Measurements from ENCODE around the gene NANOGP8.
"Not testable (repeated sequence)": the region's sequence is repeated elsewhere in the genome, so short reads cannot be mapped to it uniquely, and the experiment has no call there.

The NANOGP8 gene, protein sequence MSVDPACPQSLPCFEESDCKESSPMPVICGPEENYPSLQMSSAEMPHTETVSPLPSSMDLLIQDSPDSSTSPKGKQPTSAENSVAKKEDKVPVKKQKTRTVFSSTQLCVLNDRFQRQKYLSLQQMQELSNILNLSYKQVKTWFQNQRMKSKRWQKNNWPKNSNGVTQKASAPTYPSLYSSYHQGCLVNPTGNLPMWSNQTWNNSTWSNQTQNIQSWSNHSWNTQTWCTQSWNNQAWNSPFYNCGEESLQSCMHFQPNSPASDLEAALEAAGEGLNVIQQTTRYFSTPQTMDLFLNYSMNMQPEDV

DNA sequence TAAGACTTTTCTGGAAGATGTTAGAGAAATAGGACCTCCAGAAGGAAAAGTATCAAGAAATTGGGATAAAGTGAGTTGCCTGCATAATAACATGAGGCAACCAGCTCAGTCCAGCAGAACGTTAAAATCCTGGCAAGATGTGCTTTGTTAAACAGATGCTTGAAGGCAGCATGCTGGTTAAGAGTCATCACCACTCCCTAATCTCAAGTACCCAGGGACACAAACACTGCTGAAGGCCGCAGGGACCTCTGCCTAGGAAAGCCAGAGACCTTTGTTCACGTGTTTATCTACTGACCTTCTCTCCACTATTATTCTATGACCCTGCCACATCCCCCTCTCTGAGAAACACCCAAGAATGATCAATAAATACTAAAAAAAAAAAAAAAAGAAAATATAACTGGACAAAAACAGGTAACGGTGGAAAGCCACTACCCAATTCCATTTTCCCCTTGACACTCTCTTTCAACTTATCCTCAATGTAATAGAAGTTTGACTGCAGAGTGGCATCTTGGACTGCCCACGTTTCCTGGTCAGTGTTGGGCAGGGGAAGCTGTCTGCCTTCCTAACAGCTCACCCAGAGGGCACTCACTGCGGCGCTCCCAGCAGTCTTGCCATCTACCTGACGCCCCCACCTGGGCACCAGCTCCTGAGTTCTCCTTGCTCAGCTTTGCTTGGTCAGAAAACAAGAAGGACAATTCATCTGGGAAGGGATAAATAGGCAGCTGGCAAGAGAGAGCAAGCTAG, at the start of gene NANOGP8:
Gene NANOGP8, minus strand, starts transcription at position 120 of the 744 bp plus-strand sequence. CDS start 185 bp downstream, outside the sequence.
- not testable (repeated sequence) for DNase-seq (ENCODE audit: low read depth in 1 of 2, low spot score in 1 of 2)

DNA sequence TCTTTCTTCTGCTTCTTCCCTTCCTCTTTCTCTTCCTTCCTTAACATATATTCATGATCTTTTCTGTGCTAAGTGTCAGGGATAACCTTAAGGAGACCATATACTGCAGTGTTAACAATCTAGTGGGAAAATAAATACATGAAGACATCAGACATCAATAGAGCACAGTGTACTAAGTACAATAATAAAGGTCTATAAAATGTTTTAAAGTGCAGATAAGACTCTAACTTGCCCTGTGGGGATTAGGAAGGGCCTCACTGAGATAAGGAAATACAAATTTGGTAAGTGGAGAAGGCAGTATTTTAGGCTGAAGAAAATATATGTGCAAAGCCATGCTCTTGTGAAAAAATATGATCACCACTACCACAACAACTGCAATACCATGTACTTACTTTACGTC, 49.2 kb upstream of the NANOGP8 start:
- DNase-seq (ENCODE audit: low read depth in 1 of 2, low spot score in 1 of 2) = no peak

DNA sequence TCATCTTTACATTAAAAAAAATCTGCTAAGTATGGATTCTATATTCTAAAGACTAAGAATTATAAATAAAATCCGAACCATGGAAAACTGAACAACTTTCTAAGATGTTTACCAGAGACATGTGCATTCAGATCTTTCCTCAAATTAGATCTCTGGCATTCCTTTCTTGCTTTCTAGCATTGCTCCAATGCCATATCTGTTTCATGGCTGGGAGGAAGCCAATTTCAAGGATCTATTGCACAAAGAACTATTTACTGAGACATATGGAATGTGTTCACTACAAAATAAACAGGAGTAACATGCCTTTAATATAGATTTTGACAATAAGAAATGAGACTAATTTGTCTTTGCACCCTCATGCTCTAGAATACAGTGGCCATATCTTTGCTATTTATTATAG, 45.1 kb upstream of the NANOGP8 start:
- no peak for DNase-seq (ENCODE audit: low read depth in 1 of 2, low spot score in 1 of 2)

DNA sequence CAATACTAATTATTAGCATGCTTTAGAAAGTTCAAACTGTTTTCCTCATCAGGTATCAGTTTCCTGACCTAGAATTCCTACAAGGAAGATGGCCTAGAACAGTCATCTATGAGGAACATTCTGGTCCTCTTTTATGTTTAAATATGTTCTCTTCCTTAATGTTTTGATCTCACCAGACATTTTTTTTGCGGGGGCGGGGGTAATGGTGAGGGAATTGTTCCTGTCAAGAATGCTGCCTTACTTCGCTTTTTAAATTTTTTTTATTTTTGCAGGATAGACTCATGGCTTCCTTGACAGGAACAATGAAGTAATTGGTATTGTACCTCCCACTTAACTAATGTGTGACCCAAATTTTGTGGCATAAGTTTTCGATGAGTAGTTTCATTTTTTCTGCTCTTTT, 44.3 kb upstream of the NANOGP8 start:
- no peak for DNase-seq (ENCODE audit: low read depth in 1 of 2, low spot score in 1 of 2)

DNA sequence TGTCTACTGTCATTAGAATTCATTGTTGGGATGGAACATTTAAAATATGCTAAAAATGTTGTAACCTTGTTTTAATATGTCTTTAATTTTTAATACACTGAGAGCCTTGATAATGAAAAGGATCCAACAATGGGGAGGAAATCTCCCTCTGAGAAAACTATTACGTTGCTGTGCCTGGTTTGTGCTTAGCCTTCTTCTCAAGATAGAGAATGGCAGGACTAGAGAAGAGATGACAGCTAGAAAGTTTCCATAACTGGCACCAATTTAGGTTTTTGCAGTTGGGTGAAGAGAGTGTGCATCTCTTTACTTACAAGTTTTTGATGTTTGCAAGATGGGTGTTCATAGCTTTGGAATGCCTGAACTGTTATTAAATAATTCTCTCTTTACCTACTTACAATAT, 42.6 kb upstream of the NANOGP8 start:
- no peak for DNase-seq (ENCODE audit: low read depth in 1 of 2, low spot score in 1 of 2)

DNA sequence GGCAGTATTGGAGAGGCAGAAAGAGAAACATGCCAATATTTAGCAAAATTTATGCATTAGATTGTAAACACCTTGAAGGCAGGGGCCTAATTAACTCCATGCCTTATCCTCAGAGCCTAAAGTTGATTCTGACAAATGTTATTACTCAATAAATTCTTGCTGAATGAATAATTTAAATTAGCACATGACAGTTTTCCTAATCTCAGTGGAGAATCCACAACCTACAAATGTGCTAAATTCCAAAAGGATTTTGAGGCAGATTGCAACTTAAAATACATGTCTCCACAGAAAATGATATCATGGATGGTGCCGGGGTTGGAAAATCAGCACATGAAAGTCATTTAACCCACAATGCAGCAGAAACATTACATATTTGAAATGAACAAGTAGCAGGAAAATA, 41.1 kb upstream of the NANOGP8 start:
- no peak for DNase-seq (ENCODE audit: low read depth in 1 of 2, low spot score in 1 of 2)

DNA sequence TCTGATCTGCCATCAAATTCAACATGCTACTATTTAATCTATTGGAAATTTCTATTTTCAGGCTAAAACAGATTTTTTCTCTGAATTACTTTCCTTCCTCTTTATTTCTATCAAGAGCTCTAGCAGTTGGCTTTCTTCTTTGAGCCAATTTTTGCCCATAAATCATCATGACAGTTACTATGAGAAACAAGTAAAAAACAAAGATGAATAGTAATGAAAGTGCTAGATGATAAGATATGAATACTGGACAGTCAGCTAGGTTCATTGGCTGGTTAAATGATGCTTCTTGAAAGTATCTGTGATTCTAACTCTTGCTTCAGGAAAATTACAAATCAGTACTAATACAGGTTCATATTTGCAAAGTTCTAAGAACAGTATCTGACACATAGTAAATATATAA, 38.6 kb upstream of the NANOGP8 start:
- no peak for DNase-seq (ENCODE audit: low read depth in 1 of 2, low spot score in 1 of 2)

DNA sequence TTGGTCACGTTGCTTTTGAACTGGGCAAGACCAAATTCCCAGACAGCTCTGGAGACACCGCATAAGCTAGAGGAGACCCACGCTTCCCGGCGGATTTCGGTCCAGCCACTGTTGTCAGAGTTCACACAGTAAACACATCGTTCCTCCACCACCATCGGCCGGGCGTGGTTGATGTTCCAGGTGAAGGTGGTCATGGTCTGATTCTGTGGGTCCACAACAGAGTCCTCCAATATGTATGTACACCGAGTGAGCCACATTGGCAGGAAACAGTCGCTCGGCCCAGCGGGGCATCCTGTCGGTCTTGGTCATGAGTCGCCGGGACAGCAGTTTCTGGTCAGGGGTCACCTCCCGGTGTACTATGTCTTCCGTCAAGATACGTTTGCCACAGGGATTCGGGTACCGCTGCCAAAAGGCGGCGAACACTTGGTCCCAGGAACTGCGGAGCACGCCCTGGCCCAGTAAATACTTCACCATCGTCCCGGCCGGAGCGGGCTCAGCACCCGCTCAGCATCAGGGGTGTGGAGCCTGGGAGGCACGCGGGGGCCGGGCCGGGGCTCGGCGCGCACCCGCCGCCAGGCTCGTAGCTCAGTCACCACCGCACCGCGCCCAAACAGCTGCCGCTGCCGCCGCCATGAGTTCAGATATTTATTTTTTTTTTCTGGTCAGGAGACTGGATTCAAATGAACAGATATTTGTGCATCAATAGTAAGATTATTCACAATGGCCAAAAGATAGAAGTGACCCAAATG, 36.7 kb upstream of the NANOGP8 start:
- no peak for DNase-seq (ENCODE audit: low read depth in 1 of 2, low spot score in 1 of 2)

DNA sequence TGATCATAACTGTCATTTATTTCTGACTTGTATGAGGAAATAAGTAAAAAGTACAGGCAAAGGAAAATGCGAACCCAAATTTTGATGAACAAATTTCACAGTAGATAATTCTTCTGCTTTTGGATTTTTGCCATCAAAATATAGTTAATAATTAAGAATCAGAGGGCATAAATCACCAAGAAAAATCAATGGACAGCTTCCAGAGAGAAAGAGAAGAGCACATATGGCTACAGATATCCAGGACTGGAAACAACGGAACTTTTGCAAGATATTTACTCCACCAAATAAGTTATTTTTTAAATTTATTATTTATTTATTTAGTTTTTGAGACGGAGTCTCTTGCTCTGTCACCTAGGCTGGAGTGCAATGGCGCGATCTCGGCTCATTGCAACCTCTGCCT, 35.1 kb upstream of the NANOGP8 start:
- no peak for DNase-seq (ENCODE audit: low read depth in 1 of 2, low spot score in 1 of 2)

DNA sequence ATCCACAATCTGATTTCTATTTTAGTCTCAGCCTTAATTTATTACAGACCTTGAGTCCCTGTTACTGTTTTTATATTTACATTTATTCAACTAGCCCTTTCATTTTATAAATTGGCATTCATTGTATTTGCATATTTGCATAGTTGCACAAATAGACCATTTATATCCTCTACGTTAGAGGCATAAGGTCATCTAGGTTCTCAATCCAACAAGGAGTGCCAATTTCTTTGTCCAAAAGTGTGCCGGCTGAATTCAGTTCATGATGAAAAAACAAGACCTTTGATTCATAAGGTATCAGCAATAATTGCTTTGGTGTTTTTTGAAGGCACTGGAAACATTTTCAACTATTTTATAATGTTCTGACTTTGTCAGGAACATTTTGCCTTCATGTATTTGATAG, 33.9 kb upstream of the NANOGP8 start:
- no peak for DNase-seq (ENCODE audit: low read depth in 1 of 2, low spot score in 1 of 2)

DNA sequence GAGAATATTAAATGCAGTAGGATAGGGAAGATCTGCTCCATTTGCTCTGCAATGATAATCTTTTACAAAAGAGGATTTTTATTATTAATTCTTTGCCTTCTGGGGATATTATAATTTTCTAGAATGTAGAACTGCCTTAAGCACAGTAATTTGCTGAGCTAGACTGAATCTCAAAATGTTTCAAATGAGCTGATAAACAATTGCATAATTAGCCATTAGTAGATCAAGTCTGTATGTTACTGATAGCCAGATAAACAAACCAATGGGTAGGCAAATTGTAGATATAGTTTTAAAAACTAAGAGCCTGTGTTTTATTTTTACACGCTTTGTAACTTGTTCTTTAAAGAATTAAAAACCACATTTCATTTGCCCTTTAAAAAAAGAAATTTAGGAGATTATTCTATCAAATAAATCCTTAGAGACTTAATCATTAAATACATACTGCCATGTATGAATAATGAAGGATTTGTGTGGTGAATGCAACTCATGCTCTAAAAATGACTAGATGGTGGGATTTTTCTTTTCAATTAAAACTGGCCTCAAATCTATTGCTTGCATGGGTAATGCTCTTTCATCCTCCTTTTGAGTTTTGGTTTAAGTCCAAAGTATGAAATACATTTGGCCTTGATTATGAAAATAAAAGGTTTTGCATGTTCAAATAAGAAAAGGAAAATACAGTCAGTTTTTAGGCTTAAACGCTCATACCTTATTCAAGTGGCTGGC, 32.6 kb upstream of the NANOGP8 start:
- DNase-seq (ENCODE audit: low read depth in 1 of 2, low spot score in 1 of 2) = no peak

DNA sequence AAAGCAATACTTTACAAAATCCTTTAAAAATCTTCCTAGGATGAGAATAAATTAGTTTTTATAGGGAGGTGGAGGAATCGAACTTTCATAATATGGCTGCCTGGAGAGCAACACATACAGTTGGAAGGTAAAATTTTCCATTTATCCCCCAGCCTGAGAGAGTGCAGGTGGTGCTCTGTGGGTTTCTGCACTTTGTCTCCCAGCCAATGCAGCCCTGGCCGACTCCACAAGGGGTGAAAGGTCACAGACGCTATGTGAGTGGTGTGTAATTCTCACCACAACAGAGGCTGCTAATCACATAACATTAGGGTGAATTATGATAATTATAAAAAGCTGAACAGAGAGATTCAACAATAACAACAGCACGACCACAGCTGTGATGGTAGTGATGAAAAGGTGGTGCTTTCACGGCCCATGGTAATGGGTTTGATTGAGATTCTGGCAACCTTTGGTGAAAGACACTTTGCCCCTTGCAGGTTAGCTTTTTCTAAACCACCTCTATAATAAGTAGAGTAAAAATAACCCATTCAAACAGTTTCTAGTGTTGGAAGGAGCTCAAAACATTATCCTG, 30.1 kb upstream of the NANOGP8 start:
- no peak for DNase-seq (ENCODE audit: low read depth in 1 of 2, low spot score in 1 of 2)

DNA sequence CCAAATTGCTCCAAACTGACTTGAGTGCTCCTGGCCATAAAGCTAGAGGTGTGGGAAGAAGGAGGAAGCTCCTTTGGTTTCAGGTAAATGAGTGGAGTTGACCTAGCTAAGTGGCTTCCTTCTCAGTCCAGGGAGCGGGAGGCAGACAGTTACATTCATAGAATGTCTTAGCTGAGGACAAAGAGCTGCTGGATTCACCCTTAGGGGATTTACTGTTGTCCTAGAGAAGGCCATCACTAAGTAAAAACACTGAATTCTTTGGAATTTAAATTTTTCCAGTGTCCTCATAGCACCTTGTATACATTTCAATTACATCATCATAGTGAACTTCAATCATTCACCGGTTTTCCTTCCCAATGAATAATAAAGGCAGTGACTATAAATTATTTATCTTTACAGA, 27.3 kb upstream of the NANOGP8 start:
- DNase-seq (ENCODE audit: low read depth in 1 of 2, low spot score in 1 of 2) = no peak

DNA sequence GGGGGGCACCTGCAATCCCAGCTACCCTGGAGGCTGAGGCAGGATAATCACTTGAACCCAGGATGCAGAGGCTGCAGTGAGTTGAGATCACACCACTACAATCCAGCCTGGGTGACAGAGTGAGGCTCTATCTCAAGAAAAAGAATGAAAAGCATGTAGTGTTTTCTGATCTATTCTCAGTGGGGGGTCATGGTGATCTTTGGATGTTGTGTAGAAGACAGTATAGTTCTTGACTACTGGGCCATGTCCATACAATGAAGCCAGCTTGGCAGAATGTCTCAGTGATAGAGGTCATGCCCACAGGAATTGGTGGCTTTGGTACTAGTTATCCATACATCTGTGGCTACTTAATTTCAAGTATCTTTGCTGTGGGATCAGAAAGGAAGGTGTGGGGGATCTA, 26.8 kb upstream of the NANOGP8 start:
- no peak for DNase-seq (ENCODE audit: low read depth in 1 of 2, low spot score in 1 of 2)

DNA sequence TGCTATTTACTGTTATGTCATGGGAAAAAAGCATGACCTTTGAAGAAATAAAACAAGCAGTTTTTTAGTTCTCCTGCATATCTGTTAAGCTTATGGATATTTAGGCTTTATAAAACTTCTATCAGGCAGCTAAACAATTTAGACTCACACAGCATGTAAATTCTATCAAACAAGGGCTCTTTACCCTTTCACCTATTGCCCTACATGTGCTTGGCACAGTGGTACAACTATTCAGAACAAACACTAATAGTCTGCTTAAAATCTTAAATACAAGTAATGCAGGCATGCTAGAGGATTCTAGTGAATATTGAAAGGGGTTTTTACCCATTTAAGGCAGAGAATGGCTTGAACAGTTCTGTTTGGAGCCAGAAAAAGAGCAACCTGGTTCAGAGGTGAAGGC, 23.4 kb upstream of the NANOGP8 start:
- no peak for DNase-seq (ENCODE audit: low read depth in 1 of 2, low spot score in 1 of 2)

DNA sequence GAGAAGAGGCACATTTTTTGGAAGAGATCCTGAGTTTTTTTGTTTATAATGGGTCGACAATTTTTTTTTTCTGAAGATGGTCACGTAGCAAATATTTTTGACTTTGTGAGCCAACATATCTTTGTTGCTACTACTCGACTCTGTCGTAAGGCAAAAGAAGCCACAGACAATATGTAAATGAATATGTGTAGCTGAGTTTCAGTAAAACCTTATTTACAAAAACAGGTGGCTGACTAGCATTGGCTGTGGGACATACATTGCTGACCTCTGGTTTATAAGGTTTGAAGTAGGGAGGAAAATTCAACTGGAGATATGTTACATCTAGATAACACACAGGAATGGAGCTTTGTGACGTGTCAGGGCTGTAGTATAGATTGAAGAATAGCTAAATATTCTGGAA, 22.5 kb upstream of the NANOGP8 start:
- DNase-seq (ENCODE audit: low read depth in 1 of 2, low spot score in 1 of 2) = no peak

DNA sequence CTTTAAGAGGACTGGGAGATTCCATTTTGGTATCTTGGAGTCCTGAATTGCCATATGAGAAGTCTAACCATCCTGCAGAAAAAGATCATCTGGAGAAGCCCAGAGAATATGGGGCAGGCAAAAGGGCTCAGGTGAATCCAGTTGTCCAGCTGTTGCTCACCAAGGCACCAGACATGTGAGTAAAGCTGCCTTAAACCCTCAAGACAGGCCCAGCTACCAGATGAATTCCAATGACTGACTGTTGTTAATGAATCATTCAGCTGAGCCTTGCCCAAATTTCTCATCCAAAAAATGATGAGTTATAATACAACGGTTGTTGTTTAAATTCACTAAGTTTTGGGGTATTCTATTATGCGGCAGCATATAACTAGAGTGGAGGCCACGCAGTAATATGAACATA, 22.0 kb upstream of the NANOGP8 start:
- DNase-seq (ENCODE audit: low read depth in 1 of 2, low spot score in 1 of 2) = no peak

DNA sequence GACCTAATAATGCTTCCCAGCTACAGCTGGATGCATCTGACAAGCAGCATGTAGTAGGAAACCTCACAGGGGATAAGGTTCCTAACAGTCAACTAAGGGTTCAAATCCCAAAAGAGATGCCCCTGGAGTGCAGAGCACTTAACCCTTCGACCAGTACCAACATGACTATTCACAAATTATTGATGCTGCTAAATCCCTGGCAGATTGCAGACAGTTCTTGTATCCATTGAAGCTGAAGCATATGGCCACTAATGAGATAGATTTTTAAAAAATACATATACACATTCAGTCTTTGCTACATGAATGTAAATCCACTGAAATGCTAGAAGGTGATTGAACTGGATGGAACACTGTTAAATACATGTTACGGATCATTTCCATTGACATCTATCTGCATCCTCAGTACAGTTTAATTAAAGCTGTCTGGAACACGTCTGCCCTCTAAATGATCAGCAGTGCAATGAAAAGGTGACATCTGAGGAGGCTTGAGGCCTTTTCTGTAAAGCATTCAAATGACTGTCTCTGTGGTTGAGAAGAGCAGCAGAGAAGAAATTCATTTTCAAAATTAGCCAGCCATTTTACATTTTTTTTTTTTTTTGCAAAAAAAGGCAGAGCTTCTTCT, 19.5 kb upstream of the NANOGP8 start:
- DNase-seq (ENCODE audit: low read depth in 1 of 2, low spot score in 1 of 2) = no peak

DNA sequence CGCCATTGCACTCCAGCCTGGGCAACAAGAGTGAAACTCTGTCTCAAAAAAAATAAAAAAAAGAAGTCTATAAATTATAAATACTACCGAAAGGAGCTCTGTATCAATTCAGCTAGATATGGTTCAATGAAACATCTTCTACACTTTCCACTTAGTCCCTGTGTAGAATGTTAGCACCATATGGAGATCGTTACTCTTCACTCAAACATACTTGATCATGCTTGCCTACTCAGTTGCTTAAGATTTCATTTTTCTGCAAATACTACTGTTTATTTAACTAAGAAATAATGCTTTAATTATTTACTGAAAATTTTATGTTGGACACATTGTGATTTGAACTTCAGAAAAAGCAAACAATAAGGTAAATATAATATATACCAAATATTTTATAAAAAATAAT, 17.1 kb upstream of the NANOGP8 start:
- DNase-seq (ENCODE audit: low read depth in 1 of 2, low spot score in 1 of 2) = no peak

DNA sequence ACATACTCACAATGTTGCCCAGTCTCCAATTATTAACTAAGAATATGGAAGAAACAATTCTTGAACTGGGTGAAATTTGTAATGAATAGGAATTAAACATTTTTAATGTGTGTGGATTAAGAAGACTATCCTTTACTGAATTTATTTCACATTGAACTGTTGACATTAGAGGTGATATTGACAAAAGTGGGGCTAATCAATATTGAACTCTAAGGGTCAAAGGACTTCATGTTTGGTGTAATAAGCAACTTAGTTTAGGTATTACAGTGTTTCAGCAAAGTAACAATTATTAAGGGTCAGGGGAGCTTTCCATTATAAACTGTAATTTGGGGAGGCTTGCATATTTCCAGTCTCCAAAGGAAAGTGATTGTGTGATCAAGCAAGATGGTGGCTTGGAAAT, 16.2 kb upstream of the NANOGP8 start:
- DNase-seq (ENCODE audit: low read depth in 1 of 2, low spot score in 1 of 2) = no peak

DNA sequence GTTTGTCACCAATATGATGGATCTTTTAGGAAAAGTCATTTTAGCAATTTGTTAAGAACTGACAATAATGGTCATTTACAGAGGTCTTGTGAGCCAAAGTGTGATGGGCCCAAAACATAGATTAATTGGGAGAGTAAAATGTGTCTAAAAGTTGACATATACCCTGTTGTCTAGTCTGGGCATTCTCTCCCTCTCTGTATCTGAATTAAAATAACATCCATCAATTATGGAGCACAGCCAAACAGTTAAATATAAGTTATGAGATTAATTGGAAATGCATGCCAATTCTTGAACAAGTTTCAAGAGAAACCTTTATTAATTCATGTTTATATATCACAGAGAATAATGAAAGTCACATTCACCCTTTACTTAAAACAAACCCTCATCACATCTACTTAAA, 13.6 kb upstream of the NANOGP8 start:
- DNase-seq (ENCODE audit: low read depth in 1 of 2, low spot score in 1 of 2) = no peak

Data from activated CD4-positive, alpha-beta T cell treated with anti-CD3 and anti-CD28 coated beads, Interleukin-2, amount 50 U/mL, for 24 hours (primary cell).